Lower lobe of right lung (tissue), 2 donors: ENCODE data around the gene MSL2. TPM values are rescaled to one million over a fixed set of nuclear protein-coding genes. Genes with fewer than 3 reads are reported as not detected.
"Not testable (repeated sequence)": the region's sequence is repeated elsewhere in the genome, so short reads cannot be mapped to it uniquely, and the experiment has no call there.

ENCODE experiments used
- ATAC-seq, 2 donors: fragments of 200-7000 bp; cut with Tn5 transposase; one replicate each; pipeline ENCODE4 v1.9.1; 2020 to 2022; ENCODE audit warnings: mild to moderate bottlenecking in 2 of 2, moderate library complexity in 2 of 2
- DNase-seq: peaks from one replicate; pipeline ENCODE4 v3.0.0-alpha.2; 2020
- H3K27ac ChIP-seq: fragments of 200-600 bp; one replicate; pipeline ENCODE4 v1.8.0; 2022
- H3K27me3 ChIP-seq: fragments of 200-600 bp; one replicate; pipeline ENCODE4 v1.8.0; 2022; ENCODE audit warnings: low read depth
- H3K36me3 ChIP-seq: fragments of 200-600 bp; one replicate; pipeline ENCODE4 v1.8.0; 2022; ENCODE audit warnings: mild to moderate bottlenecking
- H3K4me1 ChIP-seq: fragments of 200-600 bp; one replicate; pipeline ENCODE4 v1.8.0; 2022
- H3K4me3 ChIP-seq: fragments of 200-600 bp; one replicate; pipeline ENCODE4 v1.8.0; 2022; ENCODE audit warnings: mild to moderate bottlenecking
- H3K9me3 ChIP-seq: fragments of 200-600 bp; one replicate; pipeline ENCODE4 v1.8.0; 2022
- CTCF ChIP-seq: fragments of 200-600 bp; IDR thresholded peaks from one replicate; pipeline ENCODE4 v1.8.0; 2022; ENCODE audit warnings: antibody characterized with exemption, mild to moderate bottlenecking
- intact Hi-C: fragments of 100-400 bp; cut with DNase I; formaldehyde crosslinking; loops from one replicate; pipeline ENCODE4 v1.11.0; 2022
- total RNA-seq: library from RNA; stranded (reverse); fragmentation: NEBNext Ultra II Directional; extraction: Animal tissue kit (Norgen Biotek cat#: 25700); gene quantifications from one replicate; pipeline ENCODE4 v1.2.1, GENCODE V29; 2021
- donor health status: DM: no; HTN: yes; CAD: no; lungs with severe emphysema.

Gene MSL2
- total RNA-seq, 1 donor from 2014 or later, result 36.9 TPM

- DNase-seq (no peak), ATAC-seq (no peak)
- no peak for TF ChIP-seq CTCF
- no peaks in the 10 kb centered on the region for H3K36me3 ChIP-seq
- intact Hi-C loops, result no loop called here
- H3K9me3 ChIP-seq, result no peaks in the 10 kb centered on the region
- H3K27me3 ChIP-seq, result no peaks in the 10 kb centered on the region
- no peaks in the 10 kb centered on the region for H3K4me1 ChIP-seq
- no peak overlapping the region for H3K27ac ChIP-seq
- no peak overlapping the region for H3K4me3 ChIP-seq
Measured at GRCh38 chr3:136207489-136208115, 11.5 kb upstream of the MSL2 start.

- ATAC-seq, result not testable (repeated sequence)
Measured at GRCh38 chr3:136199219-136199618, 3.1 kb upstream of the MSL2 start.

GRCh38 chr3:136198462-136199078 is 2.4 kb upstream of the MSL2 start:
- H3K9me3 ChIP-seq, H3K36me3 ChIP-seq, ATAC-seq, intact Hi-C loops, H3K4me3 ChIP-seq, H3K27me3 ChIP-seq, DNase-seq, H3K27ac ChIP-seq: not testable (repeated sequence)
- peaks cover 14% of the 10 kb centered on the region for H3K4me1 ChIP-seq

More at GRCh38 chr3:136199219-136199618, 3.1 kb upstream of the MSL2 start:
- DNase-seq, H3K27me3 ChIP-seq, H3K4me3 ChIP-seq, H3K27ac ChIP-seq, intact Hi-C loops, H3K9me3 ChIP-seq, H3K36me3 ChIP-seq: not testable (repeated sequence)
- H3K4me1 ChIP-seq, result peaks cover 14% of the 10 kb centered on the region

DNA sequence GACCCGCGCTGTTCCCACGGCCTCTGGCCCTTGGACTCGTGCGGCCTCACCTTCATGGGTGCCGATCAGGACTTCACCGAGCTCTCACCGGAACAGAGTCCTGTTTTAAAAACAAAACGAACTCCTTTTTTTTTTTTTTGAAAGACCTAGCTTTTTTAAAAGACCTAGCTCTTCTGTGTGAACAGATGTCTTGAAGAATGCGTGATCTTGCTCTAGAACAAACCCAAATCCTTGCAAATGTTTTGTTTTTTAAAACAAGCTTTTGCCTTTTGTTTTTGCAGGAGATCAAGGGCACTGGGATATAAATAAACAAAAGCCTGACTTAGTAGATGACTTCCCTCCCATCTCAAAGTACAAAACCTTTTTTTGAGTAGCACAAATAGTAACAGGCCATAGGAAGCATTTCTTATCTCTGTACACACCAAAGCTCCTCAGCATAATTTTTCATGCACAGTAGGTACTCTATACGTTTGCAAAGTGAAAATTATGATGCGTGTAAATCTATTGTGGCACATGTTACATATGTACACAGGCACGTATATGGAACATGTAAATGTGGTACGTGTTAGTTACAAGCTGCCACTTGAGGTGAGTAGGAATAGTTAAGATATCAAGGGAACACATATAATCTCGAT is 1.1 kb upstream of the MSL2 start:
- Histone ChIP-seq H3K27ac (peak overlapping the region; percentile 100), H3K9me3 (no peaks in the 10 kb centered on the region), H3K4me3 (peak overlapping the region; percentile 84), H3K27me3 (no peaks in the 10 kb centered on the region), H3K4me1 (peaks cover 22% of the 10 kb centered on the region), H3K36me3 (no peaks in the 10 kb centered on the region)
- intact Hi-C loops, result no loop called here
- ATAC-seq (no peak), DNase-seq (no peak)
- TF ChIP-seq CTCF, result no peak

- intact Hi-C loops, result no loop called here
- peak overlapping the region; percentile 100 for H3K27ac ChIP-seq
- peak overlapping the region; percentile 84 for H3K4me3 ChIP-seq
- DNase-seq, result peak; percentile 99
- ATAC-seq, result peak; percentile 92 to 95
- H3K4me1 ChIP-seq, result peaks cover 29% of the 10 kb centered on the region
- no peaks in the 10 kb centered on the region for H3K9me3 ChIP-seq
- no peaks in the 10 kb centered on the region for H3K36me3 ChIP-seq
- H3K27me3 ChIP-seq, result no peaks in the 10 kb centered on the region
- no peak for TF ChIP-seq CTCF
Measured at GRCh38 chr3:136196401-136197158, 445 bp upstream of the MSL2 start.

DNA sequence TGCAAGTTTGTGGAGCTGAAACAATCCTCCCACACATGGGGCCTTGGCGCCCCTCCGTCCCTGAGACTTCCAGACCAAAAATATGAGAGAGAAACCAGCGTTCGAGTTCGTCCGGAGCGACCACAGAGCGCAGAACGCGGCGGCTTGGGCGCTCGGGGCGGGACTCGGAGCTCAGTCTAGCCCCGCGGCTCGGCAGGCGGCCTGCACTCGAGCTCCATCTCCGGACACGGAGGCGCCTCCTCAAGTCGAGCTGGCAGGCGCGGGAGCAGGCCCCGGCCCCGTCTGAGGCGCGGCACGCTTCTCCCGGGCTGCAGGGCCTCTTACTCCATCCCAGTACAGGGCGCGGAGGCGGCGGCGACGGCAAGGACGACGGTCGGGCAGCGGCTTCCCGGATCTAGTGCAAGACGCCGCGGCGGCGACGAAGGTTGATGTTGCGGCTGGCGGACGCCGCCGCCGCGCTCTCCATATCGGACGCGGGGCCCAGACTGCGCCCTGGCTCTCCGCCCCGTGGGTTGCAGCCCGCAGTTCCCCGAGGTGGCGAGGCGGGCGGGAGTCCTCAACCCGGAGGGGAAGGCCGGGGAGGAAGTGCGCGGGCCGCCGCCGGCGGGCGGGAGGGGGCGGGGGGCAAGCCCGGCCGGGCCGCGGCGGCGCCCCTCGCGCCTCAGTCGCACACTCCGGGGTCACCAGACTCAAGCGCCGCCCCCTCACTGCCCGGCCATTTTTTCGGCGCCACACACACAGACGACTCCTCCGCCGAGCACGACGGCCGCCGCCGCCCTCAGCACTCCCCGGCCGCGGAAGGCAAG is 674 bp downstream of the MSL2 start:
- intact Hi-C loops, result no loop called here
- no peaks in the 10 kb centered on the region for H3K36me3 ChIP-seq
- DNase-seq, result peak; percentile 88

More for the DNA sequence above, 674 bp downstream of the MSL2 start:
- Histone ChIP-seq H3K27me3 (no peaks in the 10 kb centered on the region), H3K9me3 (no peaks in the 10 kb centered on the region), H3K4me1 (peaks cover 40% of the 10 kb centered on the region), H3K4me3 (peak overlapping the region; percentile 84), H3K27ac (peak overlapping the region; percentile 100)
- ATAC-seq, result peak; percentile 68 to 77
- no peak for TF ChIP-seq CTCF
